ENCODE results near the gene KRT15.

DNA sequence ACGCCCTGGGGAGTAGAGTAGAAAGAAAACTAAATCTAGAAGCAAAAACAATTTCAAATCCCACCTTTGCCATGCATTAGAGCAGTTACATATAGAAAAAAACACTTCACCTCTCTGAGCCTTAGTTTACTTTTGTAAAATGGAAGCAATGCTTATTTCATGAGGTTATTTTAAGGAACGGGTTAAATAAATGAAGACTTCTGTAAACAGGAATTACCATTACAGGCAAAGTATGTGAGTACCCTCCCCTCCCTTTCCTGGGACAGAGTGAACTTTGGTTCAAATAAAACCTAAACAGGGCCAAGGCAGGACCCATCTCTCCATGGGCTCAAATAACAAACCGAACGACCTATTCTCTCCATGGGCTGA, 4.5 kb upstream of the KRT15 start:
- TF ChIP-seq, protein P1, sequence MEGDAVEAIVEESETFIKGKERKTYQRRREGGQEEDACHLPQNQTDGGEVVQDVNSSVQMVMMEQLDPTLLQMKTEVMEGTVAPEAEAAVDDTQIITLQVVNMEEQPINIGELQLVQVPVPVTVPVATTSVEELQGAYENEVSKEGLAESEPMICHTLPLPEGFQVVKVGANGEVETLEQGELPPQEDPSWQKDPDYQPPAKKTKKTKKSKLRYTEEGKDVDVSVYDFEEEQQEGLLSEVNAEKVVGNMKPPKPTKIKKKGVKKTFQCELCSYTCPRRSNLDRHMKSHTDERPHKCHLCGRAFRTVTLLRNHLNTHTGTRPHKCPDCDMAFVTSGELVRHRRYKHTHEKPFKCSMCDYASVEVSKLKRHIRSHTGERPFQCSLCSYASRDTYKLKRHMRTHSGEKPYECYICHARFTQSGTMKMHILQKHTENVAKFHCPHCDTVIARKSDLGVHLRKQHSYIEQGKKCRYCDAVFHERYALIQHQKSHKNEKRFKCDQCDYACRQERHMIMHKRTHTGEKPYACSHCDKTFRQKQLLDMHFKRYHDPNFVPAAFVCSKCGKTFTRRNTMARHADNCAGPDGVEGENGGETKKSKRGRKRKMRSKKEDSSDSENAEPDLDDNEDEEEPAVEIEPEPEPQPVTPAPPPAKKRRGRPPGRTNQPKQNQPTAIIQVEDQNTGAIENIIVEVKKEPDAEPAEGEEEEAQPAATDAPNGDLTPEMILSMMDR (IDR thresholded peaks at IDR 0.05): no peak
- TF ChIP-seq POLR2A (IDR thresholded peaks at IDR 0.05): no peak

All from lower leg skin (tissue), 3 donors.